SK-N-SH (cell line): Measurements from ENCODE around the gene KCTD21. TPM values are rescaled to one million over a fixed set of nuclear protein-coding genes. Genes with fewer than 3 reads are reported as not detected.

ENCODE experiments used
- CTCF ChIA-PET: fragments of 300-600, 350-600 bp; formaldehyde crosslinking; extraction: SDS; loops from one replicate; lab custom pipeline; 2021; lab: Yijun Ruan, JAX
- POLR2A ChIA-PET: fragments of 350-600 bp; sonication (Branson Sonifier 250); formaldehyde crosslinking; extraction: SDS; loops from one replicate; lab custom pipeline; 2020; ENCODE audit warnings: antibody characterized with exemption, inconsistent platforms; lab: Yijun Ruan, JAX
- DNase-seq: peaks from one replicate; pipeline ENCODE4 v3.0.0; 2012
- H2AFZ ChIP-seq: fragments of 200-600 bp; sonication (generic); 2 replicates; pipeline ENCODE4 v1.8.1; 2016; ENCODE audit warnings: antibody characterized with exemption, mild to moderate bottlenecking, low read depth
- H3F3A ChIP-seq: fragments of 200-600 bp; sonication (generic); replicated peaks from 2 replicates; pipeline ENCODE3; 2016; ENCODE audit warnings: antibody characterized with exemption, mild to moderate bottlenecking; ENCODE audit not compliant: insufficient read depth
- H3K27ac ChIP-seq, 2 experiments: fragments of 200-500 bp in 1 of 2; fragments of 200-600 bp in 1 of 2; sonication (Bioruptor generic) in 1 of 2; sonication (generic), shearing (Covaris generic) in 1 of 2; 2 replicates each; pipeline versions ENCODE4 v1.5.1 to v1.6.1; 2014 to 2016; ENCODE audit warnings: low read depth in 2 of 2, inconsistent platforms in 1 of 2, low read length in 1 of 2, mild to moderate bottlenecking in 1 of 2, mixed read lengths in 1 of 2
- H3K27me3 ChIP-seq: fragments of 200-600 bp; sonication (generic), shearing (Covaris generic); 2 replicates; pipeline ENCODE4 v1.6.1; 2016; ENCODE audit warnings: mixed run types; ENCODE audit not compliant: insufficient read depth
- H3K36me3 ChIP-seq, 2 experiments: fragments of 200-500 bp in 1 of 2; fragments of 200-600 bp in 1 of 2; sonication (Bioruptor generic) in 1 of 2; sonication (generic) in 1 of 2; replicated peaks in 1 of 2; 2 replicates each; pipeline versions ENCODE3 to v1.5.1; 2014 to 2016; ENCODE audit warnings: low read length in 1 of 2, mild to moderate bottlenecking in 1 of 2; ENCODE audit not compliant: insufficient read depth in 2 of 2, control insufficient read depth in 1 of 2
- H3K4me1 ChIP-seq, 2 experiments: fragments of 200-500 bp in 1 of 2; fragments of 200-600 bp in 1 of 2; sonication (Bioruptor generic) in 1 of 2; sonication (generic), shearing (Covaris generic) in 1 of 2; 2 replicates each; pipeline versions ENCODE4 v1.5.1 to v1.6.1; 2014 to 2016; ENCODE audit warnings: low read depth in 1 of 2, low read length in 1 of 2, mixed run types in 1 of 2; ENCODE audit not compliant: insufficient read depth in 2 of 2, control insufficient read depth in 1 of 2
- H3K4me2 ChIP-seq: fragments of 200-600 bp; sonication (generic), shearing (Covaris generic); 2 replicates; pipeline ENCODE4 v1.6.1; 2017; ENCODE audit warnings: mixed run types
- H3K4me3 ChIP-seq, 2 experiments: fragments of 200-500 bp in 1 of 2; fragments of 200-600 bp in 1 of 2; sonication (Bioruptor generic) in 1 of 2; sonication (generic), shearing (Covaris generic) in 1 of 2; 2 replicates each; pipeline versions ENCODE4 v1.5.1 to v1.8.1; 2014 to 2016; ENCODE audit warnings: low read depth in 2 of 2, inconsistent platforms in 1 of 2, low read length in 1 of 2, mild to moderate bottlenecking in 1 of 2, mixed read lengths in 1 of 2, moderate library complexity in 1 of 2
- H3K79me2 ChIP-seq: fragments of 200-600 bp; sonication (generic); 2 replicates; pipeline ENCODE4 v1.8.1; 2017; ENCODE audit warnings: mild to moderate bottlenecking; ENCODE audit not compliant: insufficient read depth
- H3K9ac ChIP-seq: fragments of 200-600 bp; sonication (generic); 2 replicates; pipeline ENCODE4 v1.6.1; 2017; ENCODE audit warnings: mixed run types
- H3K9me2 ChIP-seq: fragments of 200-600 bp; sonication (generic); 2 replicates; pipeline ENCODE4 v1.6.1; 2017; ENCODE audit warnings: mixed run types
- H3K9me3 ChIP-seq: fragments of 200-600 bp; sonication (generic); 2 replicates; pipeline ENCODE4 v1.6.1; 2017; ENCODE audit warnings: mixed run types, mild to moderate bottlenecking, moderate library complexity
- H4K20me1 ChIP-seq: fragments of 200-600 bp; sonication (generic); 2 replicates; pipeline ENCODE4 v1.6.1; 2017; ENCODE audit warnings: mild to moderate bottlenecking, mixed run types; ENCODE audit not compliant: insufficient read depth
- EP300 ChIP-seq, 2 experiments: IDR thresholded peaks; 2 replicates each; pipeline versions ENCODE4 v1.4.0 to v1.6.1; 2012; ENCODE audit warnings: borderline replicate concordance in 1 of 2, low read depth in 1 of 2, low read length in 1 of 2
- FOXM1 ChIP-seq: IDR thresholded peaks from 2 replicates; pipeline ENCODE4 v1.4.0; 2012; ENCODE audit warnings: low read depth, mild to moderate bottlenecking
- GATA2 ChIP-seq: sonication (generic); formaldehyde crosslinking; IDR thresholded peaks from 2 replicates; pipeline ENCODE4 v1.5.0; 2020; ENCODE audit warnings: mild to moderate bottlenecking, missing genetic modification reagents
- IRF3 ChIP-seq: fragments of 150-350 bp; IDR thresholded peaks from 2 replicates; pipeline ENCODE4 v1.6.1; 2016; ENCODE audit warnings: mild to moderate bottlenecking, low read depth, low read length
- NFIC ChIP-seq: IDR thresholded peaks from 2 replicates; pipeline ENCODE4 v1.4.0; 2012; ENCODE audit warnings: borderline replicate concordance
- RAD21 ChIP-seq: IDR thresholded peaks from 2 replicates; pipeline ENCODE4 v1.6.1; 2012; ENCODE audit warnings: mild to moderate bottlenecking, low read length
- RCOR1 ChIP-seq: fragments of 150-350 bp; IDR thresholded peaks from 2 replicates; pipeline ENCODE4 v1.6.1; 2017; ENCODE audit warnings: antibody characterized with exemption, low read length
- RXRA ChIP-seq: IDR thresholded peaks from 2 replicates; pipeline ENCODE4 v1.4.0; 2012; ENCODE audit warnings: low read depth, mild to moderate bottlenecking, borderline replicate concordance
- TAF1 ChIP-seq: IDR thresholded peaks from 2 replicates; pipeline ENCODE4 v1.6.1; 2012; ENCODE audit warnings: low read depth, mild to moderate bottlenecking, low read length, moderate library complexity, borderline replicate concordance
- USF1 ChIP-seq: IDR thresholded peaks from 2 replicates; pipeline ENCODE4 v1.4.0; 2012; ENCODE audit warnings: low read depth, borderline replicate concordance
- ZBTB33 ChIP-seq: IDR thresholded peaks from 2 replicates; pipeline ENCODE4 v1.4.0; 2012; ENCODE audit warnings: low read depth, borderline replicate concordance
- WGBS: methylation state at CpG from one replicate; pipeline ENCODE4 v1.1.6; 2017; ENCODE audit warnings: low lambda C conversion rate; 5-methylcytosine and 5-hydroxymethylcytosine counted together
- polyA plus RNA-seq, 3 experiments: library from polyadenylated mRNA; depleted of rRNA; stranded (reverse); fragments of >200 nt; gene quantifications; 2 replicates each; pipeline ENCODE4 v1.2.3, GENCODE V29; 2012
- TF ChIP-seq, protein P1 (sequence below): fragments of 200-600 bp; sonication (generic); IDR thresholded peaks from 2 replicates; pipeline ENCODE4 v1.6.1; 2017; ENCODE audit warnings: antibody characterized with exemption, mild to moderate bottlenecking, moderate library complexity

The KCTD21 gene
- polyA plus RNA-seq, 1 of the 3 experiments (the other 2 are of a cell fraction): 5.0 TPM

DNA sequence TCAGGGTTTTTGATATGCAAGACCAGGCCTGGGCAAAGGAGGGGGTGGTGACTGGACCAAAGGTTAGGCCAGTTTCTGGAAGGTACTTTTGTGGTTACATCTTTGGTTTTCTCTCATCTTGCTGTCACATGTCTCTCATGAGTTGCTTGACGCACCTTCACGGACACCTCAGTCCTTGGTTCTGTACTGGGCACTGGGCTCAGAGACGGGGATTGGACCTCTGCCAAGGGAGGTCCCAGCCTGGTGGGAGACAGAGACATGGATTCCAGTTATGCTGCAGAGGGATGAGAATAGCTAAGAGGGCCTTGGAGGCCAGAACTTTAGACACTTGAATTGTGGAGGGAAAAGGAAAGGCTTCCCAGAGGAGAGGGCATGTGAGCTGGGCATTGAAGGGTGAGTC, 1.9 kb upstream of the KCTD21 start:
- DNase-seq: no peak
- Histone ChIP-seq H3K36me3 (peaks cover 0 to 2% of the 10 kb centered on the region in 2 experiments), H3K9ac (no peak overlapping the region; the same call in 1 of the 2 replicates), H4K20me1 (0 out of 2 replicates have a peak, but pooled peaks cover 10% of the 10 kb centered on the region), H3K4me3 (peak overlapping the region in 1 of 2 experiments; percentile 98; a peak in 1 of 4 replicates), H3K27me3 (no peaks in the 10 kb centered on the region), H3K9me2 (no peaks in the 10 kb centered on the region), H2AFZ (no peak overlapping the region), H3K9me3 (no peaks in the 10 kb centered on the region), H3K79me2 (peaks cover 73% of the 10 kb centered on the region), H3F3A (peaks cover 5% of the 10 kb centered on the region), H3K4me1 (peaks cover 19 to 32% of the 10 kb centered on the region in 2 experiments; a peak in 3 of 4 replicates), H3K4me2 (peak overlapping the region; percentile 86), H3K27ac (no peak overlapping the region)
- WGBS: 79% methylated on average over 3 of the region's 3 CpGs
- TF ChIP-seq EP300 (IDR thresholded peaks at IDR 0.05; ENCODE audit: borderline replicate concordance in 1 of 2, low read depth in 1 of 2, low read length in 1 of 2) (no peak), RXRA (no peak), IRF3 (no peak), NFIC (no peak), USF1 (no peak), TAF1 (no peak), RAD21 (no peak), RCOR1 (no peak), FOXM1 (no peak), GATA2 (CRISPR knock-in tag) (no peak), ZBTB33 (no peak)
- TF ChIP-seq, protein P1, sequence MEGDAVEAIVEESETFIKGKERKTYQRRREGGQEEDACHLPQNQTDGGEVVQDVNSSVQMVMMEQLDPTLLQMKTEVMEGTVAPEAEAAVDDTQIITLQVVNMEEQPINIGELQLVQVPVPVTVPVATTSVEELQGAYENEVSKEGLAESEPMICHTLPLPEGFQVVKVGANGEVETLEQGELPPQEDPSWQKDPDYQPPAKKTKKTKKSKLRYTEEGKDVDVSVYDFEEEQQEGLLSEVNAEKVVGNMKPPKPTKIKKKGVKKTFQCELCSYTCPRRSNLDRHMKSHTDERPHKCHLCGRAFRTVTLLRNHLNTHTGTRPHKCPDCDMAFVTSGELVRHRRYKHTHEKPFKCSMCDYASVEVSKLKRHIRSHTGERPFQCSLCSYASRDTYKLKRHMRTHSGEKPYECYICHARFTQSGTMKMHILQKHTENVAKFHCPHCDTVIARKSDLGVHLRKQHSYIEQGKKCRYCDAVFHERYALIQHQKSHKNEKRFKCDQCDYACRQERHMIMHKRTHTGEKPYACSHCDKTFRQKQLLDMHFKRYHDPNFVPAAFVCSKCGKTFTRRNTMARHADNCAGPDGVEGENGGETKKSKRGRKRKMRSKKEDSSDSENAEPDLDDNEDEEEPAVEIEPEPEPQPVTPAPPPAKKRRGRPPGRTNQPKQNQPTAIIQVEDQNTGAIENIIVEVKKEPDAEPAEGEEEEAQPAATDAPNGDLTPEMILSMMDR: no peak
- POLR2A ChIA-PET: no interaction called here
- CTCF ChIA-PET: interaction anchor here (0.7 to 3.2 kb wide), 5 partner anchors 16 to 374 kb away, joined by 3 to 12 read pairs (median 4); partner anchors contain the start of gene GAB2
